Activated gamma-delta T cell treated with Interleukin-2 at 50 U/mL for 16 hours (primary cell): Measurements from ENCODE around the gene VTI1B.
A peak's percentile ranks its signal among the peaks of the same experiment; 100 is the strongest.
"Not testable (repeated sequence)": the region's sequence is repeated elsewhere in the genome, so short reads cannot be mapped to it uniquely, and the experiment has no call there.

ENCODE experiments used
- DNase-seq: peaks from one replicate; pipeline ENCODE4 v3.0.0-alpha.2; 2020

VTI1B gene

GRCh38 chr14:67674139-67674479 is 323 bp downstream of the VTI1B start:
- DNase-seq, result peak; percentile 41

- DNase-seq, result no peak
Measured at GRCh38 chr14:67673451-67673850, 981 bp downstream of the VTI1B start.

- DNase-seq, result no peak
Measured at GRCh38 chr14:67668559-67668958, 5.9 kb downstream of the VTI1B start.

- no peak for DNase-seq
Measured at GRCh38 chr14:67666750-67667449, 7.5 kb downstream of the VTI1B start.

GRCh38 chr14:67665868-67666267 is 8.6 kb downstream of the VTI1B start:
- DNase-seq, result no peak

GRCh38 chr14:67663633-67664032 is 10.8 kb downstream of the VTI1B start:
- DNase-seq, result no peak

- DNase-seq, result no peak
Measured at GRCh38 chr14:67653651-67654280, 20.7 kb downstream of the VTI1B start.

- no peak for DNase-seq
Measured at GRCh38 chr14:67652189-67652588, 22.2 kb downstream of the VTI1B start.

GRCh38 chr14:67650694-67651093 is 23.7 kb downstream of the VTI1B start:
- no peak for DNase-seq

GRCh38 chr14:67650151-67650550 is 24.3 kb downstream of the VTI1B start:
- DNase-seq, result no peak

GRCh38 chr14:67646131-67646530 is 28.3 kb downstream of the VTI1B start:
- DNase-seq, result no peak

- no peak for DNase-seq
Measured at GRCh38 chr14:67645414-67645813, 29.0 kb downstream of the VTI1B start.

GRCh38 chr14:67644428-67644827 is 30.0 kb downstream of the VTI1B start:
- DNase-seq, result no peak

- no peak for DNase-seq
Measured at GRCh38 chr14:67643713-67644112, 30.7 kb downstream of the VTI1B start.

GRCh38 chr14:67641902-67642749 is 32.3 kb downstream of the VTI1B start:
- DNase-seq, result no peak

GRCh38 chr14:67641480-67641879 is 33.0 kb downstream of the VTI1B start:
- DNase-seq, result no peak

GRCh38 chr14:67638642-67639041 is 35.8 kb downstream of the VTI1B start:
- no peak for DNase-seq

- DNase-seq, result no peak
Measured at GRCh38 chr14:67636361-67636919, 38.0 kb downstream of the VTI1B start.

- DNase-seq, result no peak
Measured at GRCh38 chr14:67633451-67634147, 40.8 kb downstream of the VTI1B start.

GRCh38 chr14:67630938-67631337 is 43.5 kb downstream of the VTI1B start:
- DNase-seq, result no peak

- DNase-seq, result no peak
Measured at GRCh38 chr14:67630186-67630585, 44.2 kb downstream of the VTI1B start.

- DNase-seq, result no peak
Measured at GRCh38 chr14:67627519-67627918, 46.9 kb downstream of the VTI1B start.

GRCh38 chr14:67626131-67626530 is 48.3 kb downstream of the VTI1B start:
- not testable (repeated sequence) for DNase-seq
